Body of pancreas (tissue), 4 donors: ENCODE data around the gene ARMC3.

Source experiments
- POLR2A ChIP-seq, 3 donors: fragments of 450-650 bp; IDR thresholded peaks; one replicate each; pipeline ENCODE4 v1.6.1; 2016; ENCODE audit warnings: antibody characterized with exemption in 3 of 3, mild to moderate bottlenecking in 2 of 3
- TF ChIP-seq, protein P1 (sequence below), 7 experiments: fragments of 450-650 bp in 4 of 7; fragments of 200-600 bp in 3 of 7; sonication (generic) in 3 of 7; IDR thresholded peaks; one replicate each; pipeline ENCODE4 v1.5.1; 2016 to 2019; ENCODE audit warnings: antibody characterized with exemption in 7 of 7

- TF ChIP-seq, protein P1, sequence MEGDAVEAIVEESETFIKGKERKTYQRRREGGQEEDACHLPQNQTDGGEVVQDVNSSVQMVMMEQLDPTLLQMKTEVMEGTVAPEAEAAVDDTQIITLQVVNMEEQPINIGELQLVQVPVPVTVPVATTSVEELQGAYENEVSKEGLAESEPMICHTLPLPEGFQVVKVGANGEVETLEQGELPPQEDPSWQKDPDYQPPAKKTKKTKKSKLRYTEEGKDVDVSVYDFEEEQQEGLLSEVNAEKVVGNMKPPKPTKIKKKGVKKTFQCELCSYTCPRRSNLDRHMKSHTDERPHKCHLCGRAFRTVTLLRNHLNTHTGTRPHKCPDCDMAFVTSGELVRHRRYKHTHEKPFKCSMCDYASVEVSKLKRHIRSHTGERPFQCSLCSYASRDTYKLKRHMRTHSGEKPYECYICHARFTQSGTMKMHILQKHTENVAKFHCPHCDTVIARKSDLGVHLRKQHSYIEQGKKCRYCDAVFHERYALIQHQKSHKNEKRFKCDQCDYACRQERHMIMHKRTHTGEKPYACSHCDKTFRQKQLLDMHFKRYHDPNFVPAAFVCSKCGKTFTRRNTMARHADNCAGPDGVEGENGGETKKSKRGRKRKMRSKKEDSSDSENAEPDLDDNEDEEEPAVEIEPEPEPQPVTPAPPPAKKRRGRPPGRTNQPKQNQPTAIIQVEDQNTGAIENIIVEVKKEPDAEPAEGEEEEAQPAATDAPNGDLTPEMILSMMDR (IDR thresholded peaks at IDR 0.05): no peak
- TF ChIP-seq POLR2A (IDR thresholded peaks at IDR 0.05): no peak
These were observed at the start of gene ARMC3 for GRCh38 chr10:22927661-22928403.
